ENCODE data around the gene MFSD6. TPM values are rescaled to one million over a fixed set of nuclear protein-coding genes. Genes with fewer than 3 reads are reported as not detected.

The MFSD6 gene
- total RNA-seq, 1 donor from 2014 or later, result 15.1 TPM

DNA sequence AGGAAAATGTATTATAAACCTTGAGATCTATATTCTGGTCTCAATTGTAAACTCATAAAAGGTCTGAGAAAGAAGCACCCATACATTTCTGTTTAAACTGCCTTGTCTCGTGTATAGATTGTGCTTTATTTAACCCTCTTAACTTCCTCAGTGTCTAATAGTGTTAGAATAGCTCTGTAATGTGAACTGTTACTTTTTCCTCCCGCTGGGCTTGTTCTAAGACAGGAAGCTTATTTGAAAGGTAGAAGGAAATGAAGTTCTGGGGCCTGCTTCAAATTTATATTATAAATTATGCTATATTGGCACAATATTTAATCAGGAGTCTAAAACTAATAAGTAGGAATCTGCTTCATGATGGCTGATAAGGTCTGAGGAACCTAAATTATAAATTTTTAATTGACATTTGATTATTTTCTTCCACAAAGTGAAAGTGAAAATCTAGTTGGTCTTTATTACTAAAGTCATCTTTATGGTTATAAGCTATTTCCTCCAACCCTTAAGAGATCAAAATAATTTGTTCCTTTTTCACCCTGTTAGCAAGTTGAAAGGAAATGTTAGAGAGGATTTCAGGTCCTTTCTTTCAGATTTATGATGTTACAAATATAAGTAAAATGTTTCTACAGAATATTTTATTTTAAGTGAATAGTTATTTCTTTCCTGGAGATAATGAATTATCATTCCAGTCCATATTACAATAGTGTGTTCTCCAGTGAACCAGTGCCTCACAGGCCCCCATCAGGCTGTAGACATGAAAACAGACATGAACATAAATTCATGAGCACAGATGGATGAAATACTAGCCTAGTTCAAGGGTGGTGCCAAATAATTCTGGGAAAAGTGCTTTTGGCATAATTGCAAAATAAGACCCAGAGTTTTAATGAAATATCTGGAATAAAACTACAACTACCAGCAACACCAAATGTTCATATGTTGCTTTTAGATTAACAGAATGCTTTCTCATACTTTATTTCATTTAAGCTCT lies 7.9 kb downstream of the MFSD6 start:
- H3K4me1 Mint-ChIP-seq (ENCODE audit: low read depth), result peaks cover 2% of the 10 kb centered on the region
- H3K27me3 Mint-ChIP-seq, result no peaks in the 10 kb centered on the region
- H3K36me3 Mint-ChIP-seq (ENCODE audit: insufficient read depth), result no peaks in the 10 kb centered on the region
- DNase-seq (ENCODE audit: low spot score, unreplicated experiment), result no peak
- TF ChIP-seq, protein P1, sequence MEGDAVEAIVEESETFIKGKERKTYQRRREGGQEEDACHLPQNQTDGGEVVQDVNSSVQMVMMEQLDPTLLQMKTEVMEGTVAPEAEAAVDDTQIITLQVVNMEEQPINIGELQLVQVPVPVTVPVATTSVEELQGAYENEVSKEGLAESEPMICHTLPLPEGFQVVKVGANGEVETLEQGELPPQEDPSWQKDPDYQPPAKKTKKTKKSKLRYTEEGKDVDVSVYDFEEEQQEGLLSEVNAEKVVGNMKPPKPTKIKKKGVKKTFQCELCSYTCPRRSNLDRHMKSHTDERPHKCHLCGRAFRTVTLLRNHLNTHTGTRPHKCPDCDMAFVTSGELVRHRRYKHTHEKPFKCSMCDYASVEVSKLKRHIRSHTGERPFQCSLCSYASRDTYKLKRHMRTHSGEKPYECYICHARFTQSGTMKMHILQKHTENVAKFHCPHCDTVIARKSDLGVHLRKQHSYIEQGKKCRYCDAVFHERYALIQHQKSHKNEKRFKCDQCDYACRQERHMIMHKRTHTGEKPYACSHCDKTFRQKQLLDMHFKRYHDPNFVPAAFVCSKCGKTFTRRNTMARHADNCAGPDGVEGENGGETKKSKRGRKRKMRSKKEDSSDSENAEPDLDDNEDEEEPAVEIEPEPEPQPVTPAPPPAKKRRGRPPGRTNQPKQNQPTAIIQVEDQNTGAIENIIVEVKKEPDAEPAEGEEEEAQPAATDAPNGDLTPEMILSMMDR (IDR thresholded peaks at IDR 0.05; ENCODE audit: unreplicated experiment), result no peak
- no peak overlapping the region for H3K4me3 Mint-ChIP-seq (ENCODE audit: low read depth)
- H3K27ac Mint-ChIP-seq, result no peak overlapping the region
- H3K9me3 Mint-ChIP-seq (ENCODE audit: low read depth), result no peaks in the 10 kb centered on the region

DNA sequence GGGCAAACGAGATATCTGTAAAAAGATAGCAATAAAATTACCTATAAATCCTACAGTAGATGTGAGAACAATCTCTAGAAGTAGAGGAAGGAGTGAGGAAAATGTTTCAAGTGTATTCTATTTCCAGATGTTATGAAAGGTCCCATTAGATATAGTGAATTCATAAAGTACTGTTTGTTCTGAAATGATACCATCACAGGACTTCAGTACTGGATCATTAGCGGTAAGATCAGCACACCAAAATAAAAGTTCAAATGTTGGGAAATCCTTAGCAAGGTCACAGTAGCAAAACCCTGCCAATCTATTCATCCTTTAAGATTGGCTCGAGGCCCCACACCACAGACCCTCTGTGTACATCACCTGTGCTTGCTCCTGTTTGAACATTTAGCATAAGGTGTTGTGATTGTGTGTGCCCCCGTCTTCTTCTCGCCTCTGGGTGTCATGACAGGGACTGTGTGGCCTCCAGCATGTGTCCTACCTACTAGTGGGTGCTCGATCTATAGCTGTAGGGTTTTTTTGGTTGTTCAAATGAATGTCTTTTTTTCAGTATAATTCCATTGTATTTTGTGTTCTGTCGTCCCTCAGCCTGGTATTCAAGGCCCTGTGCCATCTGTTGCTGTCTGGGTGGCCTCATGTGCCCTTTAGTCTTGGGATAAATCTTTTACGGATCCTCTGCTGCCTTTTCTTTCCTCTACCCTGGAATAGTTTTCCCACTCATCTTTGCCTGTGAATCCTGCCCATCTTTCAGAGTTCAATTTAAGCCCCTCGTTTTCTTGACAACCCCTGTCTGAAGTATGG lies 9.1 kb downstream of the MFSD6 start:
- Mint-ChIP-seq H3K4me1 (ENCODE audit: low read depth) (peaks cover 1% of the 10 kb centered on the region), H3K4me3 (ENCODE audit: low read depth) (no peak overlapping the region), H3K36me3 (ENCODE audit: insufficient read depth) (no peaks in the 10 kb centered on the region), H3K27me3 (no peaks in the 10 kb centered on the region), H3K9me3 (ENCODE audit: low read depth) (no peaks in the 10 kb centered on the region), H3K27ac (no peak overlapping the region)
- TF ChIP-seq, protein P1 (IDR thresholded peaks at IDR 0.05; ENCODE audit: unreplicated experiment), result no peak
- DNase-seq (ENCODE audit: low spot score, unreplicated experiment), result no peak

GRCh38 chr2:190418727-190419126 lies 10.6 kb downstream of the MFSD6 start:
- Mint-ChIP-seq H3K27me3 (no peaks in the 10 kb centered on the region), H3K4me1 (ENCODE audit: low read depth) (peaks cover 1% of the 10 kb centered on the region), H3K36me3 (ENCODE audit: insufficient read depth) (no peaks in the 10 kb centered on the region), H3K4me3 (ENCODE audit: low read depth) (no peak overlapping the region), H3K9me3 (ENCODE audit: low read depth) (peaks cover 1% of the 10 kb centered on the region), H3K27ac (no peak overlapping the region)
- no peak for DNase-seq (ENCODE audit: low spot score, unreplicated experiment)
- TF ChIP-seq, protein P1 (IDR thresholded peaks at IDR 0.05; ENCODE audit: unreplicated experiment), result no peak

GRCh38 chr2:190420801-190421200 lies 12.6 kb downstream of the MFSD6 start:
- Mint-ChIP-seq H3K36me3 (ENCODE audit: insufficient read depth) (no peaks in the 10 kb centered on the region), H3K4me1 (ENCODE audit: low read depth) (peaks cover 1% of the 10 kb centered on the region), H3K4me3 (ENCODE audit: low read depth) (no peak overlapping the region), H3K9me3 (ENCODE audit: low read depth) (peaks cover 4% of the 10 kb centered on the region), H3K27me3 (no peaks in the 10 kb centered on the region), H3K27ac (no peak overlapping the region)
- DNase-seq (ENCODE audit: low spot score, unreplicated experiment), result no peak
- TF ChIP-seq, protein P1 (IDR thresholded peaks at IDR 0.05; ENCODE audit: unreplicated experiment), result no peak

DNA sequence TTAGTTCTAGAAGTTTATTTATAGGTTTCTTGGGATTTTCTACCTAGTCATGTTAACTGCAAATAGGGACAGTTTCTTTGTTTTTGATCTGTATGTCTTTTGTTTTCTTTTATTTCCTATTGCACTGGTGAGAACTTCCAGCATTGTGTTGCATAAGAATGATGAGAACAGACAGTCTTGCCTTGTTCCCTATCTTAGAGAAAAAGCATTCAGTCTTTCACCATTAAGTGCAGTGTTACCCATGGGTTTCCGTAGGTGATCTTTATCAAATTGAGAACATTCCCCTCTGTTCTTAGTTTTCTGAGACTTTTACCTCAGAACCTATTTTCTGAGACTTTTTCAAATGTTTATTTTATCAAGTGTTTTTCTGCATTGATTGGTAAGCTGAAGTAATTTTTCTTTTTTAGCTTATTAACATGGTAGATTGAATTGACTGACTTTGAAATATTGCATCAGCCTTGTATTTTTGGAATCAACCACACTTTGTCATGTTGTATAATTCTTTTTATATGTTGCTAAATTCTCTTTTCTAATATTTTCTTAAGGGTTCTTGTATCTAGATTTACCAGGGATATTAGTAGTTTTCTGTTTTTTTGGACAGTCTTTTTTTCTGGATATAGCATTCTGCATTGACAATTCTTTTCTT lies 17.2 kb downstream of the MFSD6 start:
- Mint-ChIP-seq H3K36me3 (ENCODE audit: insufficient read depth) (peaks cover 4% of the 10 kb centered on the region), H3K4me3 (ENCODE audit: low read depth) (no peak overlapping the region), H3K9me3 (ENCODE audit: low read depth) (peaks cover 8% of the 10 kb centered on the region), H3K4me1 (ENCODE audit: low read depth) (no peaks in the 10 kb centered on the region), H3K27me3 (no peaks in the 10 kb centered on the region), H3K27ac (no peak overlapping the region)
- DNase-seq (ENCODE audit: low spot score, unreplicated experiment), result no peak
- TF ChIP-seq, protein P1 (IDR thresholded peaks at IDR 0.05; ENCODE audit: unreplicated experiment), result no peak

Data from progenitor cell of endocrine pancreas (in vitro differentiated cells).